Esophagus squamous epithelium (tissue), 4 donors: ENCODE measurements around the gene RDH5.

ENCODE experiments used
- POLR2A ChIP-seq, 4 donors: fragments of 450-650 bp; IDR thresholded peaks; one replicate each; pipeline ENCODE4 v1.6.1; 2017; ENCODE audit warnings: antibody characterized with exemption in 4 of 4, mild to moderate bottlenecking in 4 of 4, moderate library complexity in 3 of 4
- TF ChIP-seq, protein P1 (sequence below), 6 experiments: fragments of 450-650 bp in 4 of 6; fragments of 200-600 bp in 2 of 6; sonication (generic) in 2 of 6; IDR thresholded peaks; one replicate each; pipeline ENCODE4 v1.5.1; 2016 to 2019; ENCODE audit warnings: antibody characterized with exemption in 6 of 6, mild to moderate bottlenecking in 4 of 6, moderate library complexity in 4 of 6

- TF ChIP-seq, protein P1, sequence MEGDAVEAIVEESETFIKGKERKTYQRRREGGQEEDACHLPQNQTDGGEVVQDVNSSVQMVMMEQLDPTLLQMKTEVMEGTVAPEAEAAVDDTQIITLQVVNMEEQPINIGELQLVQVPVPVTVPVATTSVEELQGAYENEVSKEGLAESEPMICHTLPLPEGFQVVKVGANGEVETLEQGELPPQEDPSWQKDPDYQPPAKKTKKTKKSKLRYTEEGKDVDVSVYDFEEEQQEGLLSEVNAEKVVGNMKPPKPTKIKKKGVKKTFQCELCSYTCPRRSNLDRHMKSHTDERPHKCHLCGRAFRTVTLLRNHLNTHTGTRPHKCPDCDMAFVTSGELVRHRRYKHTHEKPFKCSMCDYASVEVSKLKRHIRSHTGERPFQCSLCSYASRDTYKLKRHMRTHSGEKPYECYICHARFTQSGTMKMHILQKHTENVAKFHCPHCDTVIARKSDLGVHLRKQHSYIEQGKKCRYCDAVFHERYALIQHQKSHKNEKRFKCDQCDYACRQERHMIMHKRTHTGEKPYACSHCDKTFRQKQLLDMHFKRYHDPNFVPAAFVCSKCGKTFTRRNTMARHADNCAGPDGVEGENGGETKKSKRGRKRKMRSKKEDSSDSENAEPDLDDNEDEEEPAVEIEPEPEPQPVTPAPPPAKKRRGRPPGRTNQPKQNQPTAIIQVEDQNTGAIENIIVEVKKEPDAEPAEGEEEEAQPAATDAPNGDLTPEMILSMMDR (IDR thresholded peaks at IDR 0.05), result no peak
- no peak for TF ChIP-seq POLR2A (IDR thresholded peaks at IDR 0.05)
Observed at GRCh38 chr12:55762646-55763045, 42.5 kb downstream of the RDH5 start.
